NCI-H82 (cell line): Measurements from ENCODE around the gene CYP2U1.
"Not testable (repeated sequence)": the region's sequence is repeated elsewhere in the genome, so short reads cannot be mapped to it uniquely, and the experiment has no call there.

Experiments used
- DNase-seq: peaks from one replicate; lab custom pipeline; 2025; lab: John Stamatoyannopoulos, UW

Gene CYP2U1

DNA sequence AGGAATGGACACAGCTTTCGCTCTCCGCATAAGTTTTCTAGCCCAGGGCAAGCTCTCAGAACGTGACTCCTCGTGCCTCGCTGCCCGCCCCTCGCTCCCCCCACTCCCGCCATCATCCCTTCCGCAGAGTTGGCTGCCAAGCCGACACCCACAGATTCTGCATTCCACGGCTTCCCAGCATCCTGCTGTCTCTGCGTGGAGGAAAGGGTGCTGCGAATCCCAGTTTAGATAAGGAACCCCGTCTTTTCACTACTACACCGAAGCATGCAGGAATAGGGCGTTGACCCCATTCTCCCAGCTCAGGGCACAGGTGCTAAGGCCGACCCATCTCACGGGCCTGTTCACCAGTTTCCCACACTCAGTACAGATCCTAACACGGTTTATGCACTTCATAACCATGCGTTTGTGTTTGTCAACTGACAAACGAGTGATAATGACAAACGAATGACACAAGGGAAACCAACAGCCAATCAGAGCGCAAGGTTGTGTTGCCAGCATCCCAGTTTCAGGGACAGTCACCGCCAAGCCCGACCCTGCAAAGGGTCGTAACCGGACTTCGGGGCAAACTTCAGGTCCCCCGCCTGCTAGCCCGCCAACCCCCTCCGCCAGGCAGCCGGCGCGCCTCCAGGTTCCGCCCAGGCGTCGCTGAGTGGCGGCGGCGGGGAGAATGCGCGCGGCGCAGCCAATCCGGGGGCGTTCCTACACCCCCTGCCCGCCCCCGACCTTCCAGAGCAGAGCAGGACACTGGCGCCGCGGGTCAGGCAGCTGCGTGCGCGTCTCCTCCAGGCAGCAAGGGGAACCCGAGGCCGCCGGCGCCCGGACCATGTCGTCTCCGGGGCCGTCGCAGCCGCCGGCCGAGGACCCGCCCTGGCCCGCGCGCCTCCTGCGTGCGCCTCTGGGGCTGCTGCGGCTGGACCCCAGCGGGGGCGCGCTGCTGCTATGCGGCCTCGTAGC lies at the start of gene CYP2U1:
CYP2U1 (plus strand) TSS at position 729 of the 954 bp plus-strand sequence; CDS start at position 824, 95 bp downstream.
- peak; percentile 82 for DNase-seq

DNA sequence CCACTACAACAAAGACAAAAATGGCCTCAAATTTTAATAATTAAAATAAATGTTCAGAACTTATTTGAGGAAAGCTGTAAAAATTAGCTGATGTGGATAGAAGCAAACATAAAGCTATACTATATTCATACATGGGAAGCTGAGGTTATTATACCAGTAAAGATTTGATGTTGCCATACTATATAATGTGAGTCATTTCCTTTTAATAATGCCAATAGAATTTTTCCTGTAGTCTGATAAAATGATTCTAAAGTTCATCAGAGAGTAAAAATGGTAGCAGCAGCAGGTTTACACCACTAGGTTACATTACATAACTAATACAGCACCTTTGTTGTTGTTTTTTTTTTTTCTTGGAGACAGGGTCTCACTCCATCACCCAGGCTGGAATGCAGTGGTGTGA lies 45.5 kb upstream of the CYP2U1 start:
- no peak for DNase-seq

DNA sequence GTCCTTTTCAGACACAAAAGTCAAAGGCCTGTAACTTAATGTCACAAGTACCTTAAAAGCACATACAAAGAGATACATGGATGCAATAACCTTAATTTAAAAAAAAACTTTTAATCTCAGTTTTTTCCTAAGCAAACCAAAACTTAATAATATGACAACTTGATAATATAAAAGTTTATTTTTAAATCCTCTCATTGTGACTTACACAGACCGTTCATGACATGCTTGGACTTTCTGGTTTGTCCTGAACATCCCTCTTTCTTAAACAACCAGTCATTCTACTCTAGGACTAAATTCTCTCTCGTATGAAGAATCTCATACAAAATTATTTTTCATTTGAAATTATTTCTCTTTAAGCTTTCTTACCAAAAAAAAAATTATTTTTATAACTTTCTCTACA lies 43.1 kb upstream of the CYP2U1 start:
- peak; percentile 14 for DNase-seq

DNA sequence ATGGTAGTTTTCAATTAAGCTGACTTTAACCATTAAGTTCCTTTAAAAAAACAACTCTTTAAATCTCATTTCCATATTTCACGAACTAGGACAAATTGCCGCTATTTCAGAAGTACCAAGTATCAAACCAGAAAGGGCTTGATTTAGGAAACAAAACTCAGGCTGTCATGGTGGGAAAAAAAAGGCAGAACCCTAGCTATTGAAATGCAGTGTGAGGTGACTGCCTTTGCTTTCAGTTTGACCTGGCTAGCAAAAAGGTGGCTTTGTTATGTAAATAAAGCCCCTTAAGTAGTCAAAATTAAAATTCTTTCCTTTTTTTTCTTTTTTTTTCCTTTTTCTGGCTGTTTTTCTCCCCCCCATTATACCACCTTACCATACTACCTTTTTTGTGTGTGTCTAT lies 40.6 kb upstream of the CYP2U1 start:
- DNase-seq, result no peak

DNA sequence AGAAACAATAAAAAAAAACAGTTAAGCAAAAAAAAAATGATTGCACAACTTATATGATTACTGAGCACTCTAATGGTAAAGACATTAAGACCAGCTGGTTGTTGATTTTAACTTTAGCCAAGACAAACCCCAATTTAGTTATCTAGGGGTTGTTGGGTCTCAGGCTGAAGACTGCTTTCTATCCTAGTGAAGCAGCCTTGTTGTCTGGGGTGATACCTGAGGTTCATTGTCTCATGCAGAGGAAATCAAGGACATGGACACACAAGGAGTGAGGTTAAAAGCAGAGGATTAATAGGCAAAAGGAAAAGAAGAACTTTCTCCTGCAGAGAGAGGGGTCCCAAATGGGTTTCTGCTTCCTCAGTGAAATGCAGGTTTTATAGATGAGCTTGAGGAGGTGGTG lies 40.0 kb upstream of the CYP2U1 start:
- DNase-seq, result no peak

DNA sequence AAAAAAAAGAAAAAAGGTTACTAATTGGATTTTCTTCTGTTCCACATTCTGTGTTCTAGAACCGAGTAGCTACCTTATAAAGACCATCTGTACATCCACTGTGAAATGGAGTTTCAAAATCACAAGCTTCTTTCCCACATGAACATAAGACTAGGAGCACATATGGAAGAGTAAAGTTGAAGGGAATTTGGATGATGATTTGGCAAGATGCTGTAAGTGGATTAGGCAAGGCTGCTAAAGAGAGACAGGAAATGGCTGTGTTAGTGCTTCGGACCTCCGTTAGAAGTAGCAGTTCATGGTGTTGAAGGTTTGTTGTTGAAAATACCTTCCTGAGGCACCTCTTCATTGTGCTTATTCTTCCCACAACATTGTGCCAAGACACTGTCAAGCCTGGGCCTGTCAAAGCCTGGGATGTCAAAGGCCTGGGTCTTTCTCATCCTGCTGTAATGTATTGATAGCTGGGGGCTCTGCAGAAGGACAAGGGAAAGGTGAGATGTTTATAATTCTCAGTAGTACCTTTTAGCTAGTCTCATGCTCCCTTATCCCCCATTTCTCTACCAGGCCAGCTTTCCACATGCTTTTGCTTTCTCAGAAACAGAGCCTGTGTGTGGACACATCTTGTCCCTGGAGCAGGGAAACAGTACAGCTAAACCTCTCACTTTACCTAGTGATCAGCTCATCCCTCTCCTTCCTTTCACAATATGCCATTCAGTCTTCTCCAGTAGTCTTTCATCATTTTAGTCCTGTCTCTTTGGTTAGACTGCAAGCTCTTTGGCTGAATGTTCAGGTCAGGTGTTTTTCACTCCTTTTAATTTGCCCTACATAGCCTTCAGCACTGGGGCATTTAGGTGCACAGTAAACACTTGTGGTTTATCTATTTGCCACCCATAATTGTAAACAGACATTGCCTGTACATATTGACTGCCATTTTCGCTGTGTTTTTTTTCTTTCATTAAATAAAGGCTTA lies 37.9 kb upstream of the CYP2U1 start:
- DNase-seq, result peak; percentile 10

DNA sequence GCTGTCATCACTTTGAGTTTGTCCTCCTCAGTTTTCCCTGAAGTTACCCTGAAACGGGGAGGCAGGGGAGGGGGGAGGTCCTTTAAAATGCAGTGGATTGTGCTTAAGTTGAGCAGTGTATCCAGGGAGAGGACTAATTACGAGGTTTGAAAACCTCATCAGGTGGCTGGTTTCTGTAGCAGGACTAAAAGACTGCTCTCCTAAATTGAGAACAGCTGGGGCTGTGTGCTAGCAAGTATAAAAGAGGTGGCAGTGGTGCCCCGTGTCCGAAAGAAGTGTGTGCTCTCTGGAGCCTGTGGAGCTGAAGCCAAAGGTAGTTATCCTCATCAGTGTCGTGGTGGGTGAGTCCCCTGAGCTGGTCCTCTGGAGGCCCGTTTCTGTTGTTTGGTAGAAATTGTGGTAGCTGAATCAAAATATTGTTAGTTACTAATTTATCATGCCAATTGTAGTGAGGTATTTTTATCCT lies 37.2 kb upstream of the CYP2U1 start:
- DNase-seq, result no peak

DNA sequence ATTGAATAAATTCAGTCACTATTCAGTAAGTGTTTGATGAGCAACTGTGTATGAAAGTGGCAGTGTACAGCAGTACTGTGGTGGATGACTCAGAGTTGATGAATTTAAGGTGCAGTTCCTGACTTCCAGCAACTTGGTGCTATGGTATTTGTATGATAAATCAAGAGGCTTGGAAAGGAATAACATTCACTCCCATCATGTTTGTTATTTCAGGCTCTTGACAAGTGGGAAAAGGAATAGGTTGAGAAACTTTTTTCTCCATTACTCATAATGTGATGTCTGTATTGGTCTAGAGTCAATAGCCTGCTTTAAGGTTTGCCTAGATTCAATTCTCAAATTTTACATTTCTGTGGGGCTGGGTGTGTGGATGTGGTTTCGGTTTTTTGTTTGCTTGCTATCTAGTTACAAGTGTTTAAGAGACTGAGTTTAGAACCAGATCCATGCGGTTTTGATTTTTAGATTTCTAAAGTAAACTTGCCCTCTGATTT lies 35.1 kb upstream of the CYP2U1 start:
- DNase-seq, result no peak

DNA sequence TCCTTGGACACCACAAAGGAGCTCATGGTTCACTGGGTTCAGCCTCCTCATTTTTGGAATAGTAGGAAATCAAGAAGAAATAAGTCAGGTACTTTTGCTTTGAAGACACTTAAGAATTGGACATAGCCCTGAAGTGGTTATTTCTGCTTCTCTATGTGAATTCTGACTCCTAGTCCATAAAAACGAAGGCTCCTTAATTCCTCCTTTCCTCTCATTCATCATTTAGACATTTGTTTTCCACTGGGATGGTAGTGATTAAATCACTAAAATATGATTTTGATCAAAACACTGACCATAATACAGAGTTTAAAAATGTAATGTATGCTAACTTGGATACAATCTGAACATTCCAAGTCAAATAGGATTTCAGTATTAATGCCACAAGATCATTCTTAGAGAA lies 34.7 kb upstream of the CYP2U1 start:
- no peak for DNase-seq

DNA sequence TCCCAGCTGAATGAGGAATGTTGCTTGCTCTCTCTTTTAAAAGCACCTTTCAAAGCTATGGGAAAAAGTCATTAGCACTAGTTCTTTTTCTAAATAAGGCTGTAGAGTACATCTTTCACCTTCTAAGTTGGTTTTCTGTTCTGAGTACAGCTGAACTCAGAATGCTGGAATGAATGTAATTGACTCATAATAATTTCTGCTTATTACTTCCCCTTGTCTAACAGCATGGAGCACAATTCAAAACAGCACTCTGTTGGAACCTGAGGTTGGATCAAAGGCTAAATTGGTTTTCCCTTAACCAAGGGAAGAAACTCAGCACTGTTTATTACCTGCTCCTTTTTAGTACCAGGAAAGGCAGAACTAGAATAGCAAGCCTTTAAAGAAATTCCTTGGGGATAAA lies 33.5 kb upstream of the CYP2U1 start:
- DNase-seq, result no peak

DNA sequence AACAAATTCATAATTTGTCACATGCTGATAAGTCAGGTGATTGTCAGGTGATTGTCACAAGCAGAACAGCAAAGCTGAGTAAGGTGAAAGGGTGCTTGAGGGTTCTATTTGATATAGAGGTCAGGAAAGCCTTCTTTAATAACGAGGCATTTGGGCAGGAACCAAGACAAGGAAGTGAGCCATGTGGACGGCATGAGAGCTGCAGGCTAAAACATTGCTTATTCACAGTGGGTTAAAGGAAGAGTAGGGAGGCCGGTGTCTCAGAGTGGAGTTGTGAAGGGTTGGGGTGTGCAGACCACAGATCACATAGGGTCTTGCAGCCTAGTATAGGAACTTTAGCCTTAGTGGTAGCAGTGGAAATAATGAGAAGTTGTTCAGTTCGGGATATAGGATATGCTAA lies 31.3 kb upstream of the CYP2U1 start:
- DNase-seq, result no peak

DNA sequence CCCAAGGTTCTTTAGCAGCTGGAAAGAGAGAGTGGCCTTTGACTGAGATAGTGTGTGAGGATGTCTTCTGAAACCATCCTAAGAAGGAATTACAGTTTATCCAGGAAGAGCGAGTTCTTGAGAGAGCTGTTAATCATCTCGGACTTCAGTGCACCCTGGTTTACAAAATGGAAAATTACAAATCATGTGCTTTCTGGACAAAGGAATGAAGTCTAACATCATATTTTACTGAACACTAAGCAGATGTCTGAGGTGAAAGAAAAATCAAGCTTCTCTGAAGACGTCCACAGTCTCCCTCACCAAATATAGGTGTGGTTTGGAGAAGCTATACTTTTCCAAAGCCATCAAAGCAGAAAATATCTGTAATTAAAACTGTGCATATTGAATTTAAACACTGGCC lies 30.8 kb upstream of the CYP2U1 start:
- no peak for DNase-seq

DNA sequence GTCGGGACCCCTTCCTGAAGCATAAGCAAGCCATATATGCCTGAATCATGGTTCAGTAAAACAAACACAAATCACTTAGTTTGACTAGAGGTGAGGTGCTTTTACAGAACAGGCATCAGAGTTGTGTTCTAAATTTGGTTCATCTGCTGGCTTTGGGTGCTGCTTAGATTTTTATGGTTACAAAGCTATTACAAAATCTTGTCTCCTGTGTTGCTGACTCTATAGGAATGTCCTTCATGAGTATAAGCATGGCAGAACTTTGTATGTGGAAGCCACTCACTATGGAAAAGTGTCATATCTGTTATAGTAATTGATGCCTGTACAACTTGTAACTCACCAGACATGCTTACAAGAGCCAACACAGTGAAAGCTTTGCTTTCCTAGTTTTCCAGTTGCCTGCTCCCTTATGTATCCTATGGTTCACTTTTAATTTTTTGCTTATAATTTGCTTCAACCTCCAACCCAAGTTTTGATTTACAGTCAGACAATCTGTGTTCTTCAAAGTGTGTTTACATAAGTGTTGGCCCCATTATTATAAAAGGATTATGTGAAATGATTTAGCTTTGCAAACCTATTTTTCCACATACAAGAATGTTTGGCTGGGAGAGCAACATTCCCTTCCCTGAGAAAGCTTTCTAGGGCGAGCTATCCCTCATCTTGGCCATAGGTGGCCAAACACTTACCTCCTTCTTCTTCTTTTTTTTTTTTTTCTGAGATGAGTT lies 30.0 kb upstream of the CYP2U1 start:
- DNase-seq, result no peak

DNA sequence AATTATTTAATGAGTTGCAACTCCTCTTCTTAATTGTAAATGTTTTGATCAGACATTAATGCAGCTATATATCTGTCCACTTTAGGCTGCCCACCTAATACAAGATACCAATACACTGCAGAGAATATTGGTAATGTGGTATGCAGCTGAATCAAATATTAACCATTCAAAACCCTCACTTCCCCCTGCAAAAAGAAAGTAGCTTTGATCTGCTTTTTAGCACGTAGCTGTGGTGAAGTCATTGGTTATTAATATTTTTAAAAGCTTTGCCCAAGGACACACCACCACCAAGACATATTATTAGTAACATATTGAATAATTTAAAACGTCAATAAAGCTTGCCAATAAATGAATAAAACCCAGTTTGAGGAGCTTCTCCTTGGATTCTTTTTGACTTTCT lies 28.6 kb upstream of the CYP2U1 start:
- no peak for DNase-seq

DNA sequence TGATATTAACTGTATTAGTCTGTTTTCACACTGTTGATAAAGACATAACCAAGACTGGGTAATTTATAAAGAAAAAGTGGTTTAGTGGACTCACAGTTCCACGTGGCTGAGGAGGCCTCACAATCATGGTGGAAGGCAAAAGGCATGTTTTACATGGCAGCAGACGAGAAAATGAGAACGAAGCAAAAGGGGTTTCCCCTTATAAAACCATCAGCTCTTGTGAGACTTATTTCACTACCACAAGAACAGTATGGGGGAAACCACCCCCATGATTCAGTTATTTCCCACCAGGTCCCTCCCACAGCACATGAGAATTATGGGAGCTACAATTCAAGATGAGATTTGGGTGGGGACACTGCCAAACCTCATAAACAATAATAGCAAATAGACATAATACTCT lies 26.3 kb upstream of the CYP2U1 start:
- DNase-seq, result not testable (repeated sequence)

DNA sequence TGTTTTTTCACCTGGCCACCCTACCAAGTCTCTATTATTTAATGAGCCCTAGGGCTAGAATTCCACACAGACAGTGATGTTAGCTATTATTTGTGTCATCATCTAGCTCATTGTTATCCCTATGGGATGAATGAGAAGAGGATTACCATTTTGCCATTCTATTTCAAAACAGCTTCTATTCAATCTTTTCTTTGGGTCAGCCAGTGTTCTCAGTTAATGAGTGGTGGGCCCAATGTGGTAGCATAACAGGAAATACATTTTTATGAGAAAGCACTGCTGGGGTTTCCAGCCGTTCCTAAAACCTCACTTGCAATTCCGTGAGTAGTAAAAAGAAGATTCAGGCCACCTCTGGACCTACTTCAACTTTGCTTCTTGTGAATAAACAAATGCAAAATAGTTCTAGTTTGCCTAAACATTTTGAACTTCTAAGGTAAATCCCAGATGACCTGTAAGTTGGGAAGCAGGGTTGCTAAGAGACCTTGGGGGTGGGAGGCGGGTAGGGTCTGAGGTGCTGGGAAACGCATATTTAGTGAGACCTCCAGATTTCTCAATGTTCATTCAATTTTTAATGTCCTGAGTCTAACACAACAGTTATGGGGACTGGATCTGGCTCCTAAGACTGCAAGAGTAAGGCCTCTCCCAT lies 24.8 kb upstream of the CYP2U1 start:
- no peak for DNase-seq

DNA sequence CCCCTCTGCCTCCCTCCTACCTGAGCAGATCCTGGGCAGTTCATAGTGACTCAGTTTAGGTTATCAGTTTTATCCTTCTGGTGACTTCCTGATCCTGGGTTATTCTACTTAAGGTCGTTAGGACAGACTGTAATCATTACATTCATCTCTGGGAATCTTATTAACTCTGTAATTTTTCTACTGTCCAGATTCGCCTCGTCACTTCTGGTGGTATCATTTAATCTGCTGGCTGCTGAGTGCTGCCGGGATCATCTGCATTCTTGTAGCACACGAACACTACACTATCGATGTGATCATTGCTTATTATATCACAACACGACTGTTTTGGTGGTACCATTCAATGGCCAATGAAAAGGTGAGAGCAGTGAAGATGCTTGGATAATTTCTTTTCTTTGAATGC lies 23.0 kb upstream of the CYP2U1 start:
- peak; percentile 19 for DNase-seq

DNA sequence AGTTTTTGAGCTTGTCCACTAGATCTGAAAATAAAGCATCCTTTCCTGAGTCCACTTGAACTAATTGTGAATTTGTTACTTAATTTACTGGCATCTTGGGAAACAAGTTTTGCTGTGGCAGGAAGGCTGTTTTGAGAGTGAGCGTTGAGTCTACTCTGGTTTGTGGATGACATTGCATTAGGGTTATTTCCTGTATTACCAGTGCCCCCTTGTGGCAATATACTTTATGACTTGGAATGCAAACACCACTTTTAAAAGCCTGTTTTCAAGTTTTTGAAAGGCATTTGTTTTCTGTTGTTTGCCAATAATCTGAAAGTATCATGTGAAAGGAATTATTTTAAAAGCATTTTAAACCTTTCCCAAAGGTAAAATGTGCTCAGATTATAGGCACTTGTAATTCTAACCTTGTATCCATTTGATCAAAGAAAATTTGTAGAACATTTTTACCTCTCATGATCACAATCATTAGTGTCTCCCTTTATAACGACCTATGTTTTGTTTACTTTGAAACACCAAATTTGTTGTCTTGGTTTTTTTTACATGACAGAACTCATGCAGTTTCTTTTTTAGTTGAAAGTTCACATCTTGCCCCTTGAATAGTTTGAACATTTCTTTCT lies 18.0 kb upstream of the CYP2U1 start:
- DNase-seq, result peak; percentile 68

DNA sequence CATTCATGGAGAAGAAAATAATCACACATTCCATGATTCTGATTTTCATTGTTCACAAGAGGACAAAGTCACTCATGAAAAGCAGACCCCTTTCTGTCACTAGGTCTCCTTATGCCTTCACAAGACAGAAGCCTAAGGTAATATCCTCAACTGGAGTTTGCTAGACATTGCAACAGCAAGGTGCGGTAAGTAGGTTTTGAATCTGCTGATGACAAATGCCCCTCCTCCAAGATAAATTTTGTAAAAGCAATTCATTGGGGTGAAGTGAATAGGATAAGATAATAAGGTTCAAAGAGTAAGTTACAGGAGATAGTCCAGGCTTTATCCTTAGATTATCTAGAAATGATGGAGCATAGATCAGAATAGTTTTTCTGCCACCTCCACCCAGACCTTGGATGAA lies 16.1 kb upstream of the CYP2U1 start:
- DNase-seq, result no peak

DNA sequence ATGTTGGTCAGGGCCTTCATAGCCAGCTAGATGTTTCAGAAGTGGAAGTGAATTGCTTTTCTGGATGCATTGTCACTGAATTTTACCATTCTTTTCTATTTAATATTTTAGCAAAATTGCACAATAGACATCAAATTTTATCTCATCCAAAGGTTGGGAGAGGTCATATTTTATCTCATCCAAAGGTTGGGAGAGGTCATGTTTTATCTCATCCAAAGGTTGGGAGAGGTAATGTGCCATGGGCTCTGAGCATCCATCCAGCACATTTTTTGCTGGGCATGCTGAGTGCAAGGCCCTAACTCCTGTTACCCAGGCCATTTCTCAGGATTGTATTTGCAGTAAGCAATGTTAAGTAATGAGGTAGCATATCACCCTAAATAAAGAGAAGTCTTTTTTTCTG lies 14.7 kb upstream of the CYP2U1 start:
- DNase-seq, result no peak

DNA sequence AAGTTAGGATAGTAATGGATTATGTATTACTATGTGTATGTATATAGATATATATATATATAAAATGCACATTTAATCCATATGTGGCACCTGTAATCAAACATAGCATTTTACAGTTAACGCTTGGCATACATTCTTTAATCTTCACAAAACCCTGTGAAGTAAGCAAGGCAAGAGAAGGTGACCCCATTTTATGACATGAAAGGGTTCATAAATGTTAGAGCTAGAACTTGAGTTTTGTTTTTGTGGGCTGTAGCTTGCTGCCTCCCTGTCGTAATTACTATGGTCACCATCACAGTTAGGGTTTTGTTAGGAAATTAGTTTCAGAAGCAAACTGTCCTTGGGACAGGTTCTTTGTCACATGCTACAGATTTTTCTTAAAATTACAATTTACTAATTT lies 13.8 kb upstream of the CYP2U1 start:
- no peak for DNase-seq
